ENCODE data around the gene POU2AF2. TPM values are rescaled to one million over a fixed set of nuclear protein-coding genes. Genes with fewer than 3 reads are reported as not detected.

Gene POU2AF2
- total RNA-seq, 1 experiment from 2014 or later = not detected

- WGBS (ENCODE audit: extremely low coverage, insufficient read length, low lambda C conversion rate) = no CpG with 5 or more reads among the region's 4 CpGs
- H3K23ac ChIP-seq (ENCODE audit: insufficient read length, low read depth, low read length) = no peak overlapping the region
Measured at GRCh38 chr11:111209543-111210355, 35.8 kb upstream of the POU2AF2 start.

More at GRCh38 chr11:111209543-111210355, 35.8 kb upstream of the POU2AF2 start:
- no peaks in the 10 kb centered on the region for H3K9me3 Mint-ChIP-seq
- H3K27ac ChIP-seq (ENCODE audit: insufficient read length, low read depth, low read length) = no peak overlapping the region
- no peak overlapping the region for H4K91ac ChIP-seq (ENCODE audit: insufficient read length, low read depth, low read length)
- no peak overlapping the region for H3K14ac ChIP-seq (ENCODE audit: insufficient read depth, low read length)
- H3K9me3 ChIP-seq (ENCODE audit: control insufficient read depth, low read depth, low read length) = no peaks in the 10 kb centered on the region
- no peak for DNase-seq
- H3K4me3 Mint-ChIP-seq = no peak overlapping the region
- H2AK5ac ChIP-seq (ENCODE audit: insufficient read length, low read length) = no peak overlapping the region
- no peak overlapping the region for H2BK5ac ChIP-seq (ENCODE audit: insufficient read length, low read length)
- H2BK15ac ChIP-seq (ENCODE audit: low read depth, low read length) = no peak overlapping the region
- no peak overlapping the region for H2AFZ ChIP-seq (ENCODE audit: low read length)
- H3T11ph ChIP-seq (ENCODE audit: low read length) = no peak overlapping the region
- no peaks in the 10 kb centered on the region for H3K27me3 ChIP-seq (ENCODE audit: insufficient read depth, low read length)
- H4K5ac ChIP-seq (ENCODE audit: insufficient read length, low read depth, low read length) = no peak overlapping the region
- no peak overlapping the region for H3K4ac ChIP-seq (ENCODE audit: low read depth, low read length)
- H3K56ac ChIP-seq (ENCODE audit: insufficient read length, low read depth, low read length) = no peak overlapping the region
- H2BK20ac ChIP-seq (ENCODE audit: low read depth, low read length, poor library complexity, severe bottlenecking) = no peak overlapping the region
- H3K79me2 ChIP-seq (ENCODE audit: insufficient read depth, low read length) = no peaks in the 10 kb centered on the region
- H3K4me2 ChIP-seq (ENCODE audit: insufficient read depth, insufficient read length, low read length) = no peak overlapping the region
- no peaks in the 10 kb centered on the region for H3K27me3 Mint-ChIP-seq (ENCODE audit: low read depth)
- no peaks in the 10 kb centered on the region for H4K20me1 ChIP-seq (ENCODE audit: control insufficient read depth, insufficient read depth, insufficient read length)
- H3K36me3 Mint-ChIP-seq (ENCODE audit: insufficient read depth in 1 of 3, low read depth in 3 of 3) = no peaks in the 10 kb centered on the region
- no peak overlapping the region for H2BK12ac ChIP-seq (ENCODE audit: insufficient read length, low read depth, low read length)
- no peak overlapping the region for H3K9ac ChIP-seq (ENCODE audit: extremely low read depth, insufficient read length, low read length)
- no peak overlapping the region for H3K27ac Mint-ChIP-seq
- TF ChIP-seq, protein P1, sequence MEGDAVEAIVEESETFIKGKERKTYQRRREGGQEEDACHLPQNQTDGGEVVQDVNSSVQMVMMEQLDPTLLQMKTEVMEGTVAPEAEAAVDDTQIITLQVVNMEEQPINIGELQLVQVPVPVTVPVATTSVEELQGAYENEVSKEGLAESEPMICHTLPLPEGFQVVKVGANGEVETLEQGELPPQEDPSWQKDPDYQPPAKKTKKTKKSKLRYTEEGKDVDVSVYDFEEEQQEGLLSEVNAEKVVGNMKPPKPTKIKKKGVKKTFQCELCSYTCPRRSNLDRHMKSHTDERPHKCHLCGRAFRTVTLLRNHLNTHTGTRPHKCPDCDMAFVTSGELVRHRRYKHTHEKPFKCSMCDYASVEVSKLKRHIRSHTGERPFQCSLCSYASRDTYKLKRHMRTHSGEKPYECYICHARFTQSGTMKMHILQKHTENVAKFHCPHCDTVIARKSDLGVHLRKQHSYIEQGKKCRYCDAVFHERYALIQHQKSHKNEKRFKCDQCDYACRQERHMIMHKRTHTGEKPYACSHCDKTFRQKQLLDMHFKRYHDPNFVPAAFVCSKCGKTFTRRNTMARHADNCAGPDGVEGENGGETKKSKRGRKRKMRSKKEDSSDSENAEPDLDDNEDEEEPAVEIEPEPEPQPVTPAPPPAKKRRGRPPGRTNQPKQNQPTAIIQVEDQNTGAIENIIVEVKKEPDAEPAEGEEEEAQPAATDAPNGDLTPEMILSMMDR (conservative IDR thresholded peaks at IDR 0.05) = no peak
- no peaks in the 10 kb centered on the region for H3K4me1 Mint-ChIP-seq
- no peaks in the 10 kb centered on the region for H3K4me1 ChIP-seq (ENCODE audit: insufficient read depth, low read length)
- no peak overlapping the region for H3K18ac ChIP-seq (ENCODE audit: insufficient read length, low read depth, low read length)
- no peaks in the 10 kb centered on the region for H3K23me2 ChIP-seq (ENCODE audit: insufficient read length, low read depth, low read length, poor library complexity, severe bottlenecking)
- H4K8ac ChIP-seq (replicated peaks; ENCODE audit: insufficient read length, low read depth, low read length) = no peak overlapping the region
- H3K79me1 ChIP-seq (ENCODE audit: insufficient read depth, low read depth, low read length, poor library complexity, severe bottlenecking) = no peaks in the 10 kb centered on the region
- H2BK120ac ChIP-seq (ENCODE audit: low read depth, low read length, poor library complexity, severe bottlenecking) = no peak overlapping the region

All from H9 (cell line).